Gastrocnemius medialis (tissue), 4 donors: Measurements from ENCODE around the gene ATE1.

ENCODE experiments used
- CTCF ChIP-seq, 5 experiments: fragments of 450-650 bp in 3 of 5; fragments of 200-600 bp in 2 of 5; sonication (generic) in 2 of 5; IDR thresholded peaks in 4 of 5; conservative IDR thresholded peaks in 1 of 5; 1 replicate in 4 of 5; 2 replicates in 1 of 5; pipeline ENCODE4 v1.5.1; 2016 to 2019; ENCODE audit warnings: antibody characterized with exemption in 5 of 5, mild to moderate bottlenecking in 3 of 5, moderate library complexity in 3 of 5
- POLR2A ChIP-seq, 2 donors: fragments of 450-650 bp; IDR thresholded peaks; one replicate each; pipeline ENCODE4 v1.6.1; 2017; ENCODE audit warnings: antibody characterized with exemption in 2 of 2, mild to moderate bottlenecking in 2 of 2, moderate library complexity in 2 of 2

- no peak for TF ChIP-seq CTCF (IDR thresholded peaks at IDR 0.05 in 4 of 5, conservative IDR thresholded peaks at IDR 0.05 in 1 of 5)
- TF ChIP-seq POLR2A (IDR thresholded peaks at IDR 0.05) = no peak
Measured at GRCh38 chr10:121862042-121862441, 65.8 kb downstream of the ATE1 start.
